HL-60 (cell line): Measurements from ENCODE around the gene PPP2R3A.

Source experiments
- DNase-seq, 2 experiments: peaks; one replicate each; pipeline ENCODE4 v3.0.0-alpha.2; 2010 to 2020; ENCODE audit warnings: low read depth in 1 of 2, low spot score in 1 of 2
- H3K27ac ChIP-seq: fragments of 250-450 bp; sonication (Bioruptor Pico); replicated peaks from 2 replicates; pipeline ENCODE4 v1.5.1; 2020; ENCODE audit warnings: mild to moderate bottlenecking, moderate library complexity
- H3K27me3 ChIP-seq: fragments of 250-450 bp; sonication (Bioruptor Pico); 2 replicates; pipeline ENCODE4 v1.5.1; 2021; ENCODE audit warnings: mild to moderate bottlenecking, moderate library complexity; ENCODE audit not compliant: insufficient read depth, poor library complexity, severe bottlenecking
- H3K4me3 ChIP-seq: replicated peaks from 2 replicates; pipeline ENCODE4 v1.5.1; 2011; ENCODE audit warnings: mild to moderate bottlenecking, control low read depth, low read length; ENCODE audit not compliant: insufficient read depth
- CTCF ChIP-seq: IDR thresholded peaks from one replicate; pipeline ENCODE4 v1.5.1; 2011; ENCODE audit warnings: low read length, control low read depth, inconsistent platforms; ENCODE audit not compliant: insufficient read depth
- GABPA ChIP-seq: IDR thresholded peaks from 2 replicates; pipeline ENCODE4 v1.6.1; 2012; ENCODE audit warnings: low read depth
- POLR2AphosphoS5 ChIP-seq: IDR thresholded peaks from 2 replicates; pipeline ENCODE4 v1.6.1; 2012; ENCODE audit warnings: low read depth
- REST ChIP-seq: IDR thresholded peaks from 2 replicates; pipeline ENCODE4 v1.6.1; 2012; ENCODE audit warnings: low read depth; ENCODE audit not compliant: insufficient replicate concordance
- SPI1 ChIP-seq: IDR thresholded peaks from 2 replicates; pipeline ENCODE4 v1.6.1; 2012; ENCODE audit warnings: low read depth, mild to moderate bottlenecking, borderline replicate concordance

Gene PPP2R3A

GRCh38 chr3:135990903-135991302, 25.4 kb downstream of the PPP2R3A start:
- Histone ChIP-seq H3K27me3 (peaks cover 2% of the 10 kb centered on the region), H3K4me3 (no peak overlapping the region), H3K27ac (no peak overlapping the region)
- TF ChIP-seq GABPA (no peak), REST (no peak), POLR2AphosphoS5 (no peak), SPI1 (no peak), CTCF (no peak)
- no peak for DNase-seq

GRCh38 chr3:135991621-135992020, 26.1 kb downstream of the PPP2R3A start:
- Histone ChIP-seq H3K27ac (no peak overlapping the region), H3K27me3 (peaks cover 4% of the 10 kb centered on the region), H3K4me3 (no peak overlapping the region)
- no peak for DNase-seq
- TF ChIP-seq GABPA: no peak
- no peak for TF ChIP-seq SPI1
- no peak for TF ChIP-seq REST

DNA sequence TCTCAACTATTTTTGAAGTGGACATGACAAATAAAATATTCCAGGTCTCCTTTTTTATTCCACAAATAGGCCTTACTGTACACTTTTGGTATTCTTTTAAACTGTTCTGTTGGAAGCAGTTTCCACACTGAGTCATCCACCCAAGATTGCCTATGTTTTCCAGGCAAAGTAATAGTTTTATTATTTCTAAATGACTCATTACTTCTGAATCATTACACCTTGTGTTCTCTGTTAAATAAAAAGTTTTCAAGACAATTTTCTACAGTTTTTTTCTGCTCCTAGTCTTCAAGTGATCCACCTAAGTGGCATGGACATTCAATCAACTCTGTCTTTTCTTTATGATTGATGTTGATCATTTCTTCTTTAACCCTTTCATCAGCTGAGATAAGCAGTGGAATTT, 26.5 kb downstream of the PPP2R3A start:
- Histone ChIP-seq H3K27ac (no peak overlapping the region), H3K4me3 (no peak overlapping the region), H3K27me3 (peaks cover 7% of the 10 kb centered on the region)
- no peak for TF ChIP-seq SPI1
- no peak for DNase-seq

DNA sequence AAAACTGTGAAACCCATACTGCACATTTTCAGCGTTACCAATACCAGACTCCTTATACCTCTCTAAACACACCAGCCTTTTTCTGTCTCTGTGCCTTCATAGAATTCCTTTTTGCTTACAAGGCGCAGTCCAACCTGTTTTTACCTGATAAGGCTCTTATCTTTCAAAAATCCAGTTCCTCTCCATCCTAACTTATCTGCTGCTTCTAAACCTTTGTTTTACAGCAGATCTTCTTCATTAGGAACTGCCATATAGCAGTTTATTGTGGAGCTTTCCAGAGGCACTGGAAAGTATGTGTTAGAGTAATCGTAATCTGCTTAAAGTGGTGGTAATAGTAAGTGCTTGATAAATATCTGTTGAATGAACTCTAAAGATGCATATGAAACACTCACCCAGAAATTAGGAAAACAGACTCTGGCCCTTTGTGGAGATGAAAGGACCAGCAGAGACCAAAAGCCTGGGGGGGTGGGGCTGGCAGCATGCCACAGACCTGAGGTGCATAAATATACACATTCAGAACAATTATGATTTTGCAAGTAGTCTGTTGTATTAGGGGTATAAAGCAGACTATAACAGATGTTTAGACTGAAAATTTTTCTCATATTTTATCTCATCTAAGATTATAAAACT, 29.3 kb downstream of the PPP2R3A start:
- Histone ChIP-seq H3K4me3 (no peak overlapping the region), H3K27me3 (peaks cover 9% of the 10 kb centered on the region), H3K27ac (no peak overlapping the region)
- TF ChIP-seq SPI1 (no peak), REST (no peak), POLR2AphosphoS5 (no peak), CTCF (no peak), GABPA (no peak)
- no peak for DNase-seq
